GM15510 (cell line): ENCODE results near the gene PLIN5.

Experiments used
- POLR2A ChIP-seq: IDR thresholded peaks from 3 replicates; pipeline ENCODE4 v1.6.1; 2011; ENCODE audit warnings: borderline replicate concordance; ENCODE audit not compliant: insufficient read length; ENCODE audit errors: extremely low read depth

Gene PLIN5, protein sequence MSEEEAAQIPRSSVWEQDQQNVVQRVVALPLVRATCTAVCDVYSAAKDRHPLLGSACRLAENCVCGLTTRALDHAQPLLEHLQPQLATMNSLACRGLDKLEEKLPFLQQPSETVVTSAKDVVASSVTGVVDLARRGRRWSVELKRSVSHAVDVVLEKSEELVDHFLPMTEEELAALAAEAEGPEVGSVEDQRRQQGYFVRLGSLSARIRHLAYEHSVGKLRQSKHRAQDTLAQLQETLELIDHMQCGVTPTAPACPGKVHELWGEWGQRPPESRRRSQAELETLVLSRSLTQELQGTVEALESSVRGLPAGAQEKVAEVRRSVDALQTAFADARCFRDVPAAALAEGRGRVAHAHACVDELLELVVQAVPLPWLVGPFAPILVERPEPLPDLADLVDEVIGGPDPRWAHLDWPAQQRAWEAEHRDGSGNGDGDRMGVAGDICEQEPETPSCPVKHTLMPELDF

DNA sequence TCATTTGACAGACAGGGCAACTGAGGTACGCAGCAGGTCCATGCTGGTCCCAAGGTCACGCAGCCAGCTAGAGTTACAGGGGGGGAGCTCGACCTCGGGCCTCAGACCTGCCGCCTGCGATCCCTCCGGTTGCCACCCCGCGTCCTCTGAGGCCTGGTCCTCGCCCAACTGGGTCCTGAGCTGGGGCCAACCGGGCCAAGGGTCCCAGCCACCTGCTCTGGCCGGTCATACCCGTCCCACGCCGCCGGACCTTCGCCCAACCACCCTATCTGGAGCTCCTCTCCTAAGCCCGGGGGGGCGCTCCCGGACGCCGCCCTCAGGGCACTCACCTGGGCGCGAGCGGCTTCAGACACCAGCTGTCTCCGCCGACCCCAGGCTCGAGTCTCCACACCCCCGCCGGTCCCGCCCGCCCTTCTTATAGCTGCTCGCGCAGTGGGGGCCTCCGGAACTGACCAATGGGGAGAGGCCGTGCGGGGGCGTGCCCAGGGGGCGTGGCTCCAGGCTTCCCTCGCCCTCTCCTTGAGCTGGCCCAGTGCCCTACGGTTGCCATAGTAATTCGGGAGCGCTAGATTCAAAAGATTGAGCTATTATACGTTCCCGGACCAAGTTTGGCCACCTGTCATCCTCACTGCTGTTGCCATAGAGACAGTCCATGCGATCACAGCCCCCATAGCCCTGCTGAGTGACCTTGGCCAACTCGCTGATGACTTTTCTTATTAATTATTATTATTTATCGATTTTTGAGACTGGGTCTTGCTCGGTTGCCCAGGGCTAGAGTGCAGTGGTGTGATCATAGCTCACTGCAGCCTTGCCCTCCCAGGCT lies at the start of gene PLIN5:
TSS of gene PLIN5 (minus strand) at position 389 of the 823 bp plus-strand sequence. CDS start 1,150 bp downstream, outside the sequence.
- TF ChIP-seq POLR2A, result no peak

DNA sequence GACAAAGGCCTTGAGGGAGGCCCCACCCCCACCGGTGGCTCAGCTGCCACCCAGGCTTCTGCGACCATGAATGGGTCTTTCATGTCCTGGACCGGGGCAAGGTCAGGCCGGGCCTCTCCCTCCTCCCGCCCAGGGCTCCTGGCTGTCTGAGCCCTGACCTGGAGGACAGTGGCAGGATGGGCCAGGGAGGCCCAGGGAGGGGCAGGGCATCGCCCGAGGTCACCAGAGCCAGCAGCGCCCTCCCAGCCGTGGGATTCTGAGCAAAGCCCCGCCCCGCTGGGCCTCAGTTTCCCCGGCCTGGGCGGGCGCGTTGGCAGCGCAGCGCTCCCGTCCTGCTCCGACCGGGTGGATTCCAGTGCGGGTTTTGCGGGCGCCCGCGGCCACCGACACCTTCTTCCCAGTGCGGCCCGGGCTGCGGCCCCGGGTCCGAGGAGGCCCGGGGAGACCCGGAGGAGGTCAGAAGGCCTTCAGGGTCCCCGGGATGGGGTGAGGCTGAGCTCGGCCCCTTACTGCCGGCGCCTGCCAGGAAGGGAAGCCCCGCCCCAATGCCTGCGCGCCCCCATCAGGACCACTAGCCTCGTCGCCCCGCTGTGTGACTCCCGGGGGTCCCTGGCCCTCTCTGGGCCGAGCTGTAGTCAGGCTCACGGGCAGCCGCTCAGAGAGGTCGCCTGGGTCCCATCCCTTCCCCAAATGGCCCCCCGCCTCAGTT lies 49.1 kb upstream of the PLIN5 start:
- no peak for TF ChIP-seq POLR2A

DNA sequence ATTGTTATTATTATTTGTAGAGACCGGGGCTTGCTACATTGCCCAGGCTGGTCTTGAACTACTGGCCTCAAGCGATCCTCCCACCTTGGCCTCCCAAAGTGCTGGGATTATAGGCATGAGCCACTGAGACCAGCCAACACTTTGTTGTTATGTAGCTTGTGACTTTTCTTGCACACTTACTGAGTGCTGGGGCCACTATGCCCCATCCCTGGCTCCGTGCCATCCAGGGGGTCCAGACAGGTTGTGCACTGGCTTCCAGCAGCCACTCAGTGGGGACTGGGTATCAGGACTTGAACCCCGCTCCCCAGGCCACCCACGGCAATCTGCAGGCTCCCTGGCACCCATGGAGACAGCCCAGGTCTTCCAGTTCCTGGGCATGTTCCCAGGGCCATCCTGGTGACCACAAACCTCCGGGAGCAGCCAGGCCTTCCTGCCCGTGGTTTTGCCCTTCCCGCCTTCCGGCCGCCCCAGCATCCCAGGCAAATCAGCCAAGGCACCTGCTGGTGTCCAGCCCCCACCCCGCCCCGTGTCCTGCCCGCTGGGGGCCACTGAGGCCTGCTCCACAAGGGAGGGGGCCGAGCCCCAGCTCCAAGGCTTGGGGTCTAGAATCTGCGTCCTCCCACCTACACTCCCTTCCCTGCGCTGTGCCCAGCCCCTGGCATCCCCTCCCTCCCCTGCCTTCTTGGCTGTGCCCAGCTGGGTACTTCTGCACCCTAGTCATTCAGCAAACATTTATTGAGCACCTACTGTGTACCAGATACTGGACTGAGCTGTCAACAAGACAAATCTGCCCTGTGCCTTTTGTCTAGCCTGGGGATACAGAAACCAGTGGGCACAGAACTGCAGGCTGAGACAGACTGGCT lies 48.2 kb upstream of the PLIN5 start:
- no peak for TF ChIP-seq POLR2A

DNA sequence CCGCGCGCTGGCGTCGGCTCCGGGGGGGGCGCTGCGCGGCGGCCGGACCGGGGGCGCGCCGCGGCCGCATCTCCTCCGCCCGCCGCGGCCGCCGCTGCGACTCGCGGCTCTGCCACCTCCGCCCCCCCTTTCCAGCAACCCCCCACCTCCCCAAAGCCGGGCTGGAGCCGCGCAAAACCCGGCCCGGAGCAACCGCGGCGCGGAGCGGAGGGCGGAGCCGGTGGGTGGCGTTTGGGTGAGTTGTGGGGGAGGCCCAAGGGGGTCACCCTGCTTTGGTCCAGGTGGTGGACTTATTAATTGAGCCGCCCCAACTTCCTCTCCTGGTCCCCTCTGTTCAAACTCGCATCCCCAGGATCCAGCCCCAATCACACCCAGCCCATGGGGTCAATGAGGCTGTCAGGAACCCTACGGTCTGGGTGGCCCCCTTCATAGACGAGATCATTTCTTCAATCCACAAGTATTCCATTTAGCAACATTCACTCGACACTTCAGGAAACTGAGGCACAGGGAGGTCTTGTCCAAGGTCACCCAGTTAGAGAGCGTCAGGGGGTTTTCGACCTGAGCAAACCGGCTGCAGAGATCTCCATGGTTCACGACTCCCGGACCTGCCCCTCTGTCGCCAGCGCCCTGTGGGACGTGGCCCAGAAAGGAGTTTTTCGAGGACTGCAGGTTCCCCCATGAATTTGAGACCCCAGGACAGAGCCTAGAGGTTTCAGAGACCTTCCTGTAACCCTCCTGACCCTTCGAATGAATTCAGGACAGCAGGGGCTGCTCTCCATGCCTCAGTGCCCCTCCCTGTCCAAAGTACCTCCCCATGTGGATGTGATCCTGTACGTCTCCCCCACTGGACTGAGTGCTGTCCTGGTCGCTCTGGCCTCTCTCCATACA lies 46.9 kb upstream of the PLIN5 start:
- no peak for TF ChIP-seq POLR2A

DNA sequence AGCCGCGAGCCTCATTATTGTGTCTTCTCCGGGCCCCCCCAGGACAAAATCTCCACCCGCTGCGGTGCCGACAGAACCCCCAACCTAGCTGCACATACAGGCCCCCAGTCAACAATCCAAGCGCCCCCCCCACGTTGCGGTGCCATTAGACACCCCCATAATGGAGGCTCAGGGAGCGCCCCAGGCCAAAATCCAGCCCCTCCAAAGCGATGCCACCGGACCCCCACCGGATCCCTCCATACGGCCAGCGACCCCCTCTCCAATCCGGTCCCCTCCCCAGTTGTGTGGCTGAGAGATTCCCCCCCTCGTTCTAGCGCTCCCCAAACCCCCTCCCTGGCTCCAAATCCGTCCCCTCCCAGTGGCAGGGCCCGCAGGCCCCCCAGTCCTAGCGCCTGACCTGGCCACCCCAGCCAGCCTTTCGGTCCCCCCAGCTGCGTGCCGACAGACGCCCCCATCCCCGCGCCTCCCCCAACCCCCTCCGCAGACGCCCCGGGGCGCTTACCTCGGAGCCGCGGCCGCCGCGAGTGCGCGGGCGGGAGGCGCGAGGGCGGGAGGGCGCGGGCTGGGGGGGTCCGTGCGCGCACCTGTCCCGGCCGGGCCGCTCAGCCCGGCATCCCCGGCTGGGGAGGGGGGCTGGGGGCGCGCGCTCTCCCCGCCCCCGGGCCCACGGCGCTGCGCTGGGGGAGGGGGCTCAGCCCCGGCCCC lies 46.1 kb upstream of the PLIN5 start:
- TF ChIP-seq POLR2A, result no peak

DNA sequence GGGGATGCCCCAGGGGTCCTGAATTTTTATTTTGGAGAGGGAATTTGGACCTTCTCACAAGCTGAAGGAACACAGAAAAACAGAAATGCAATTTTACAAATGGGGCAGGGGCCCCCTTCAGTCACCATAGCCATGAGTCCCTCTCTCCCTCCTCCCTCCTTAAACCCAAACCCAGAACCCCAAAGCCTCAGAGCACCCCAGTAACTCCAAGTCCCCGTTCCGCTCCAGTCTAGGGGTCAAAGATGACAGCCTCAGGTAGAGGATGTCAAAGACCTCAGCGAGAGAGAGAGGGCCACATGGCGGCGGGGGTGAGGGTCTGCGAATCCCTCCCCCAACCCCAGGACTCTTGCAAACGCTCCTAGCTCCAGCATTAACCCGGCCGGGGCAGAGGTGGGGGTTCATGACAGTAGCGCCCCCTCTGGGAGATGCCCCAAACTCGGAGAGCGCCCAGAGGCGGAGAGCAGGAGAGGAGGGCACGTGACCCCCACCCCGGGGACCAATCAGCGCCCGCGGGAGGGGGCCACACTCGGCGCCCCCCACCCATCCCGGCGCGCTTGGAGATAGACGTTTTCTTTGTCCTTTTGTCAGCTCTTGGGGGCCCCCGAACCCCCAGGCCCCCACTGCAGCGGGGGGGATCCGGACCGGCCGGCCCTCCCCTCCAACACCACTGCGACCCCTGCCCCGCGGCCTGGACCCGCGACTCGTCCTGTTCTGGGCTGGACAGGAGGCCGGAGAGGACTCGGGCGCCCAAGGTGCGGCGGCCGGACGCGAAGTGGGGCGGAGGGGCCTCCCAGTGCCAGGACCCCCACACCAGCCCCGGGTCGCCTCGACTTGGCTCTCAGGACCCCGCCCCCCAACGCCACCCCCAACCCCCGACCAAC lies 45.2 kb upstream of the PLIN5 start:
- TF ChIP-seq POLR2A, result no peak

DNA sequence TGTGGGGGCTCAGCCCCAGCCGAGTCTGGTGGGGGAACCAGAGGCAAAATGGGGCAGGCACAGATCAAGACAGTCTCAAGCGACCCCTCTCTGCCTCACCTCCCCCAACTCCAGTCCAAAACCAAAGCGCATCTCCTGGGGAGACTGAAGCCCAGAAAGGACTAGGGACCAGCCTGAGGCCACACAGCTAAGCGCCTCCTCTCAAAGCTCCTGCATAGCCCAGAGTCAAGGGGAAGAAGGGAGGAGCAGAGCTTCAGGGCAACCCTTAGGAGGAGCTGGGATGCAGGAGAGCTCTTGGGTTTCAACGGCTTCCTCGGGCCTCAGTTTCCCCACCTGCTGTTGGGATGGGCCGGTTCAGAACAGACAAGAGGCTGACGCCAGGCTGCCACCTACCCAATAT lies 44.4 kb upstream of the PLIN5 start:
- no peak for TF ChIP-seq POLR2A

DNA sequence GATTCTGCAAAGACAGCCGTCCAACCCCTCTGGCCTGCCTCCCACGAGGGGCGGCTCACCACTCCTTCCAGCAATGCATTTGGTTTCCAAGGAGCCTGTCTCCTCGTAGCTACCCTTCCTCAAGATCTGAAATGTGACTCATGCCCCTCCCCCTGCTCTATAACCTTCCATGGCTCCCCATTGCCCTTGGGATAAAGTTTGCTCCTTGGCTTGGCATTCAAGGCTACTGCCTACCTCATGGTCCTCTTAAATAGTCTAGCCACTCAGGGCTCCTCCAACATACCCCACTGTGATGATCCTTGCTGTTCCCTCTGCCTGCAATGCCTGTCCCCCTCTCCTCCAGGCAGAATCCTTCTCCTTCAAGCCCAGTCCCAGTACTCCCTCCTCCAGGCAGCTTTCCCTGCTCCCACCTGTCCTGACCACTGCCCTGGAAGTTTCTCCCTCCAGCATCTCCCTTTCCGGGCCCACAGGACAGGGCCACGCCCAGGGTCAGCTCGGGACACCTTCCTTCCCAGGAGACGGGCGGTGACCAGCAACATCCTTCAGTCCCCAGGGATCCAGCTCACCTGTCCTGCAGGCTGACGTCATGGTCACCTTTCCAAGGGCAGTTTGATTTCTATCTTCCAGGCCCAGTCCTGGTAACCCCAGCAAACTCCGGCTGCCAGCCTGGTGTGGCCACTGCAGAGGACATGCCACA lies 43.7 kb upstream of the PLIN5 start:
- TF ChIP-seq POLR2A, result no peak

DNA sequence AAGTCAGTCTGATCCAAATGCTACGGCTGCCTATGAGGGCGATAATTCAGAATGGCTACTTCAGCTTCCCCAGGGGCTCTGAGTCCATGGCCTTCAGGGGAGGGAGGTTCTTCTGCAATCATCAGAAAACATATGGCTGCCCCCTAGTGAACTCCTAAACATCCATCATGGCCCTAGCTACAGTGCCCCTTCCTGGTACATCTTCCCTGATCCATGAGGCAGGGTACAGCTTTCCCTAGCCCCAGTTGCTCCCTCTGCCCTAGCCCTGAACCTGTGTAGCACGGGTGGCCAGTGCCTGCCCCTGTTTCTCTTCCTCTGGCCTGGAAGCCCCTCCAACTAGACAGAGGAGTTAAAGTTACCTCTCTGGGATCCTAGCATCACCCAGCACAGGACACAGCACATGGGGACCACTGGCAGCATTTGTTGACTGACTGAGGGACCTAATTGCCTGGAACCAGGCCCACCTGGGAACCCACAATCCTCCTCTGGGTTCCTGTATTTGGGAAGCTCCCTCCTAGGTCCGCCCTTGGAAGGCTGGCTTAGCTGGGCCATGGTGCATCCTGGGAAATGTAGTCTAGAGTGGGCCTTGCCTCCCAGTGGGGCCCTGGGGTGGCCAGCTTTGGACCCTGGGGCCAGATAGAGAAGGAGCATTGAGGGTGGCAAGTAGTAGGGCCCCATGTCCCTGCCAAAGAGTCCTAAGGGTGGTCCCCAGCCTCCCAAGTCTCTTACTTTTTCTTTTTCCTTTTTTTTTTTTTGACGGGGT lies 42.2 kb upstream of the PLIN5 start:
- no peak for TF ChIP-seq POLR2A
